GM10248 (cell line): ENCODE results near the gene CCNB2.
"Not testable (repeated sequence)": the region's sequence is repeated elsewhere in the genome, so short reads cannot be mapped to it uniquely, and the experiment has no call there.

Experiments
- CTCF ChIA-PET: fragments of 300-600 bp; sonication (Branson Sonifier 250); formaldehyde crosslinking; extraction: SDS; loops from one replicate; lab custom pipeline; 2021; ENCODE audit warnings: antibody characterized with exemption; lab: Yijun Ruan, JAX
- POLR2A ChIA-PET: fragments of 350-650 bp; sonication (Branson Sonifier 250); formaldehyde crosslinking; extraction: SDS; loops from one replicate; lab custom pipeline; 2020; ENCODE audit warnings: antibody characterized with exemption; lab: Yijun Ruan, JAX
- DNase-seq: peaks from one replicate; pipeline ENCODE4 v3.0.0; 2012; ENCODE audit errors: extremely low spot score
- TF ChIP-seq, protein P1 (sequence below): IDR thresholded peaks from 2 replicates; pipeline ENCODE4 v1.5.1; 2012; ENCODE audit warnings: mild to moderate bottlenecking, low read depth; ENCODE audit errors: extremely low read depth, missing control alignments, control extremely low read depth

The CCNB2 gene

GRCh38 chr15:59158701-59159034 lies 53.7 kb downstream of the CCNB2 start:
- CTCF ChIA-PET: interaction anchor here (1.0 to 1.2 kb wide), 3 partner anchors 15 to 370 kb away, joined by 3 to 4 read pairs (median 3); no protein-coding TSS in a partner anchor
- DNase-seq: no peak
- POLR2A ChIA-PET: no interaction called here
- TF ChIP-seq, protein P1, sequence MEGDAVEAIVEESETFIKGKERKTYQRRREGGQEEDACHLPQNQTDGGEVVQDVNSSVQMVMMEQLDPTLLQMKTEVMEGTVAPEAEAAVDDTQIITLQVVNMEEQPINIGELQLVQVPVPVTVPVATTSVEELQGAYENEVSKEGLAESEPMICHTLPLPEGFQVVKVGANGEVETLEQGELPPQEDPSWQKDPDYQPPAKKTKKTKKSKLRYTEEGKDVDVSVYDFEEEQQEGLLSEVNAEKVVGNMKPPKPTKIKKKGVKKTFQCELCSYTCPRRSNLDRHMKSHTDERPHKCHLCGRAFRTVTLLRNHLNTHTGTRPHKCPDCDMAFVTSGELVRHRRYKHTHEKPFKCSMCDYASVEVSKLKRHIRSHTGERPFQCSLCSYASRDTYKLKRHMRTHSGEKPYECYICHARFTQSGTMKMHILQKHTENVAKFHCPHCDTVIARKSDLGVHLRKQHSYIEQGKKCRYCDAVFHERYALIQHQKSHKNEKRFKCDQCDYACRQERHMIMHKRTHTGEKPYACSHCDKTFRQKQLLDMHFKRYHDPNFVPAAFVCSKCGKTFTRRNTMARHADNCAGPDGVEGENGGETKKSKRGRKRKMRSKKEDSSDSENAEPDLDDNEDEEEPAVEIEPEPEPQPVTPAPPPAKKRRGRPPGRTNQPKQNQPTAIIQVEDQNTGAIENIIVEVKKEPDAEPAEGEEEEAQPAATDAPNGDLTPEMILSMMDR: no peak

DNA sequence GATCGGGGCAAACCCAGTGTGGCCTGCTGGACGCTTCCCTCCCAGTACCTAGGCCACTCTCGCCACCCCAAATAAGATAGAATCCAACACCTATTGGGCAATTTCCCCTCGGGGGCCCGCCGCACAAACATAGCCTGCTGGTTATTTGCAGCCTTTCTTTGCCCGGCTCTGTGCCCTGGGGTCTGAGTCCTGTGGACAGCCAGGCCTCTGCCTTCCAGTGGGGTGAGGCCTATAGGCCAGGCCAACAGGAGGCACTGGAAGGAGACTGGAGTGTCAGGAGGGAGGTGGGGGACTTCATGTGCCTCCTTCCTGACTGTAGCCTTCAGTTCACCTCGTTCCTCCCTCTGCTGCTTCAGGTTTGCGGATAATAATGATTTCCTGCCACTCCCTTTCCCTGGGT lies 54.3 kb downstream of the CCNB2 start:
- TF ChIP-seq, protein P1: no peak
- POLR2A ChIA-PET: no interaction called here
- no peak for DNase-seq
- CTCF ChIA-PET: interaction anchor here (1.0 kb wide), 1 partner anchor 370 kb away, joined by 3 read pairs; no protein-coding TSS in a partner anchor

- ChIA-PET POLR2A (no interaction called here), CTCF (interaction anchor here (1.0 to 6.1 kb wide), 4 partner anchors 8 to 372 kb away, joined by 3 to 36 read pairs (median 4); no protein-coding TSS in a partner anchor)
- no peak for DNase-seq
- TF ChIP-seq, protein P1: peak; percentile 39
These were observed 56.1 kb downstream of the CCNB2 start for GRCh38 chr15:59160880-59161593.

- CTCF ChIA-PET: interaction anchor here (0.8 to 6.1 kb wide), 7 partner anchors 8 to 371 kb away, joined by 3 to 36 read pairs (median 3); no protein-coding TSS in a partner anchor
- POLR2A ChIA-PET, DNase-seq: not testable (repeated sequence)
These were observed 57.1 kb downstream of the CCNB2 start for GRCh38 chr15:59162080-59162479.

DNA sequence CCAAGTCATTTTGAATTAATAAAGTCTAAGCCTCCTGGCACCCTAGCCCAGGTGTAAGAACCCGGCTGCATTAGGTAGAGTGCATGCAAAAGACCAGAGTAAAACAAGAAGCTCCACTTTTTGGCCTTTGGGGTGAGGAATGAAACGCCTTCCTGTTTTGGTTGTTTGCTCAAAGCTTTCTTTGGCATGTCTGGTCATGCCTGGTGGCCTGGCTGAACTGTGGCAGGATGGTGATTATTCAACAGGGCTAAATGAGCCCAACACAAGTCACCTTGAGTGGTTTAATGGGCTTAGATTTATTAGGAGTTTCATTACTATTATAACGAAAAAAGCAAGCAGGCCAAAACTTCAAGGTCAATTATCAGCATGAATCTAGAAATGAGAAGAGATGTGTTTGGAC lies 60.8 kb downstream of the CCNB2 start:
- no peak for DNase-seq
- POLR2A ChIA-PET: no interaction called here

DNA sequence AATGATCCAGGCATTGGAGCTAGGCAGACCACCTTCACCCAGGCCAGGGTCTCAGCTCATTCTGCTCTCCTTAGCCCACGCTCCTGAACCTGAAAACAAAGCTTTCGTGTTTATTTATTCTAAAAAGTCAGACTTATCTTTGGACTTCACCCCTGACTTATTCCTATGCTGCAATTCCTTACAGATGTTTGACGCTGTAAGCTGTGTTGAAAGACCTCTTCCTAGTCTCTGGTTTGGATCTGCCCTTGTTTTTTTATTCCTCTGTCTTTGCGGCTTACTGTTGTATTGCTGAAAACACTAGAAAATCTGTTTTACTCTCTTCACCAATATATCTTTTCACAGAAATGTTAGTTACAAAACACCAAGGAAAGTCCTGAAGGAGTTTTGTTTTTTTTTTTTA lies 61.2 kb downstream of the CCNB2 start:
- no peak for DNase-seq
- TF ChIP-seq, protein P1: no peak
- ChIA-PET CTCF (interaction anchor here (1.0 to 6.1 kb wide), 8 partner anchors 9 to 363 kb away, joined by 3 to 36 read pairs (median 4); no protein-coding TSS in a partner anchor), POLR2A (no interaction called here)

More for the DNA sequence above, 60.8 kb downstream of the CCNB2 start:
- TF ChIP-seq, protein P1: no peak
- CTCF ChIA-PET: interaction anchor here (1.0 to 6.1 kb wide), 8 partner anchors 9 to 363 kb away, joined by 3 to 36 read pairs (median 4); no protein-coding TSS in a partner anchor
